Measurements from ENCODE around the gene SCLY. TPM values are rescaled to one million over a fixed set of nuclear protein-coding genes. Genes with fewer than 3 reads are reported as not detected.

The SCLY gene
- total and polyA plus RNA-seq, 2 of the 13 experiments (the other 11 are each of a cell fraction or from before 2014, with no cell fraction given) = 27.9 to 38.6 TPM

GRCh38 chr2:238099714-238100048, 38.9 kb downstream of the SCLY start:
- Histone ChIP-seq H3K36me3 (replicated peaks in 1 of 2; ENCODE audit: control insufficient read depth in 1 of 2, insufficient read depth in 2 of 2, low read length in 2 of 2) (0 out of 5 replicates have a peak, but pooled peaks cover 0 to 4% of the 10 kb centered on the region in 2 experiments), H2AFZ (ENCODE audit: low read length) (no peak overlapping the region), H3K4me1 (ENCODE audit: insufficient read depth, low read length) (peaks cover 10% of the 10 kb centered on the region; the same call in 1 of the 2 replicates), H3K4me2 (ENCODE audit: low read depth, low read length) (no peak overlapping the region), H3K79me2 (ENCODE audit: insufficient read depth, low read length) (no peaks in the 10 kb centered on the region), H4K20me1 (ENCODE audit: insufficient read depth, low read length) (no peaks in the 10 kb centered on the region), H3K4me3 (replicated peaks in 1 of 3; ENCODE audit: insufficient read depth in 1 of 3, low read depth in 2 of 3, low read length in 3 of 3) (no peak overlapping the region), H3K9me3 (ENCODE audit: low read length) (no peaks in the 10 kb centered on the region), H3K27ac (ENCODE audit: extremely low read length, insufficient read depth, low read length) (no peak overlapping the region), H3K27me3 (ENCODE audit: control insufficient read depth in 1 of 2, insufficient read depth in 2 of 2, low read length in 2 of 2) (peaks cover 2 to 31% of the 10 kb centered on the region in 2 experiments), H3K9ac (ENCODE audit: insufficient read depth, low read depth, low read length) (no peak overlapping the region)
- in situ Hi-C loops (cut with HindIII; ENCODE audit: extremely low pct_ligation_motif_present, low pct_unique_long_range_greater_than_20kb) (no loop called here), intact Hi-C loops (cut with micrococcal nuclease; ENCODE audit: unreplicated experiment) (no loop called here)
- FAIRE-seq (no peak), ATAC-seq (no peak), DNase-seq (ENCODE audit: low spot score) (no peak)
- BruUV-seq (replicated peaks) = no TSS peak
- POLR2A ChIA-PET = no interaction called here
- CTCF ChIA-PET (ENCODE audit: low intra/inter-chr PET ratio, low total read pairs) = no interaction called here
- WGBS (ENCODE audit: low lambda C conversion rate) = 88% methylated on average over 6 of the region's 10 CpGs
- no peak for TF ChIP-seq KAT2B (IDR thresholded peaks at IDR 0.05; ENCODE audit: borderline replicate concordance, low read depth, low read length)
- TF ChIP-seq AGO1 (IDR thresholded peaks at IDR 0.05; ENCODE audit: low read depth, low read length, poor library complexity, severe bottlenecking) = peak; percentile 17
- TF ChIP-seq POLR2AphosphoS5 (IDR thresholded peaks at IDR 0.05; ENCODE audit: low read depth, low read length) = 0 out of 2 replicates have a peak, but pooled peaks have one; percentile 5
- no peak for TF ChIP-seq MED8 (CRISPR knock-in tag; IDR thresholded peaks at IDR 0.05; ENCODE audit: insufficient replicate concordance)

DNA sequence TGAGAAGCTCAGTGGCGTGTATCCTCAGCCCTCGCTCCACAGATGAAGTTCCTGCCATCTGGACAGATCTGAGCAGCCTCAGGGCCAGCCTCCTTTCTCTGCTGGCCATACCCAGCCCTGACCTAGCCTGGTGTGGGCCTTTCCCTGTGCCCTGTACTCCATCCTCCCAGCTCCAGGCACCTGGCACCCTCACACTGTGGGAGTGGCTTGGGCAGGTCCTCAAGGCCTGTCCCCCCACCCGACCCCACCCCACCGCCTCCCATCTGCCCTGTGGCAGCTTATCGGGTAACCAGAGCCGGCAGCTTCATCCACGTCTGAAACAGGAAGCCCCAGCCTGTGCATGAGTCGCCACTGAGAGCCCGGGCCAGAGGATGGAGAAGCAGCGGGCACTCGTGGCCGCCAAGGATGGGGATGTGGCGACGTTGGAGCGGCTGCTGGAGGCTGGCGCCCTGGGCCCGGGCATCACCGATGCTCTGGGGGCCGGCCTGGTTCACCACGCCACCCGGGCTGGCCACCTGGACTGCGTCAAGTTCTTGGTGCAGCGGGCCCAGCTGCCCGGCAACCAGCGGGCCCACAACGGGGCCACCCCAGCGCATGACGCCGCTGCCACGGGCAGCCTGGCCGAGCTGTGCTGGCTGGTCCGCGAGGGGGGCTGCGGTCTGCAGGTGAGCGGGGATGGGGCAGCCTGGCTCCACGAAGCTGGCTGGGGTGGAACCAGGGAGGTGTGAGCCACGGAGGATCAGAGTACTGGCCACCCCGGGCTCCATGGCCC, 39.4 kb downstream of the SCLY start, which contains the start of gene ESPNL:
Gene ESPNL (plus strand): TSS at position 292 of the 772 bp plus-strand sequence. CDS start 80 bp downstream, at position 372.
- H2AFZ ChIP-seq (ENCODE audit: low read length) = no peak within 1 kb of the TSS
- FAIRE-seq (no peak), DNase-seq (ENCODE audit: low spot score) (no peak), ATAC-seq (no peak)
- in situ Hi-C loops (cut with HindIII; ENCODE audit: extremely low pct_ligation_motif_present, low pct_unique_long_range_greater_than_20kb) = no loop called here
- no peak within 1 kb of the TSS for H3K4me2 ChIP-seq (ENCODE audit: low read depth, low read length)
- no peaks in the 10 kb centered on the region for H4K20me1 ChIP-seq (ENCODE audit: insufficient read depth, low read length)
- no peak within 1 kb of the TSS for H3K27ac ChIP-seq (ENCODE audit: extremely low read length, insufficient read depth, low read length)
- ChIA-PET POLR2A (no interaction called here), CTCF (ENCODE audit: low intra/inter-chr PET ratio, low total read pairs) (no interaction called here)
- H3K36me3 ChIP-seq (replicated peaks in 1 of 2; ENCODE audit: control insufficient read depth in 1 of 2, insufficient read depth in 2 of 2, low read length in 2 of 2) = 0 out of 5 replicates have a peak, but pooled peaks cover 0 to 2% of the 10 kb centered on the region in 2 experiments
- H3K9me3 ChIP-seq (ENCODE audit: low read length) = no peaks in the 10 kb centered on the region
- no peak within 1 kb of the TSS for H3K4me3 ChIP-seq (replicated peaks in 1 of 3; ENCODE audit: insufficient read depth in 1 of 3, low read depth in 2 of 3, low read length in 3 of 3)
- H3K4me1 ChIP-seq (ENCODE audit: insufficient read depth, low read length) = peaks cover 14% of the 10 kb centered on the region; the same call in 1 of the 2 replicates
- BruUV-seq (replicated peaks) = no TSS peak
- H3K9ac ChIP-seq (ENCODE audit: insufficient read depth, low read depth, low read length) = no peak within 1 kb of the TSS
- no peak for TF ChIP-seq ZBTB1 (CRISPR knock-in tag; IDR thresholded peaks at IDR 0.05; ENCODE audit: borderline replicate concordance)
- 0 out of 2 replicates have a peak, but pooled peaks have one; percentile 19 for TF ChIP-seq PAF1 (CRISPR knock-in tag; IDR thresholded peaks at IDR 0.05)
- TF ChIP-seq AGO2 (optimal IDR thresholded peaks at IDR 0.05; ENCODE audit: low read depth, low read length) = peak; percentile 14
- TF ChIP-seq, protein P1, sequence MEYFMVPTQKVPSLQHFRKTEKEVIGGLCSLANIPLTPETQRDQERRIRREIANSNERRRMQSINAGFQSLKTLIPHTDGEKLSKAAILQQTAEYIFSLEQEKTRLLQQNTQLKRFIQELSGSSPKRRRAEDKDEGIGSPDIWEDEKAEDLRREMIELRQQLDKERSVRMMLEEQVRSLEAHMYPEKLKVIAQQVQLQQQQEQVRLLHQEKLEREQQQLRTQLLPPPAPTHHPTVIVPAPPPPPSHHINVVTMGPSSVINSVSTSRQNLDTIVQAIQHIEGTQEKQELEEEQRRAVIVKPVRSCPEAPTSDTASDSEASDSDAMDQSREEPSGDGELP (IDR thresholded peaks at IDR 0.05; ENCODE audit: borderline replicate concordance, low read depth) = no peak
- intact Hi-C loops (cut with micrococcal nuclease; ENCODE audit: unreplicated experiment) = no loop called here
- 81% methylated on average over 28 of the region's 38 CpGs for WGBS (ENCODE audit: low lambda C conversion rate)
- H3K79me2 ChIP-seq (ENCODE audit: insufficient read depth, low read length) = no peaks in the 10 kb centered on the region
- H3K27me3 ChIP-seq (ENCODE audit: control insufficient read depth in 1 of 2, insufficient read depth in 2 of 2, low read length in 2 of 2) = peaks cover 4 to 37% of the 10 kb centered on the region in 2 experiments
